AG20443 (cell line): ENCODE results near the gene PMF1.
"Not testable (repeated sequence)": the region's sequence is repeated elsewhere in the genome, so short reads cannot be mapped to it uniquely, and the experiment has no call there.

Experiments
- DNase-seq: peaks from one replicate; pipeline ENCODE4 v3.0.0; 2012; ENCODE audit warnings: low spot score, mixed read lengths

PMF1 gene

GRCh38 chr1:156196445-156196844 lies 16.4 kb upstream of the PMF1 start:
- no peak for DNase-seq

GRCh38 chr1:156198831-156199349 lies 13.9 kb upstream of the PMF1 start:
- no peak for DNase-seq

- DNase-seq: no peak
Measured at GRCh38 chr1:156200044-156200443, 12.8 kb upstream of the PMF1 start.

DNA sequence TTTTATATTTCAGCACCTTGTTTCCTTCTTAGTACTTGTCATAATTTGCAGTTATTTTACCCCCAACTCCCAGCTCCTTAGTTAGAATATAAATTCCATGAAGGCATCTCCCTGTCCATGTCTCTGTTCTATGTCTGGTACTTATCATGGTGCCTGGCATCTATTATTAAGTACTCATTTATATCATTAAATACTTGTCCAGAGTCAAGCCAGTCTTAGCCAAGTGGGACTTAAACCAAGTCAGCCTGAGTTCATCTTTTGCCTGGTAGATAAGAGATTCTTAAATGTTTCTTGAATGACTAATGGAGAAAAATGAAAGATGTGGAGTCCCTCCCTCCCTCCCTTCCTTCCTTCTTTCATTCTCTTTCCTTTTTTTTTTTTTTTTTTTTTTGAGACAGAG lies 9.5 kb upstream of the PMF1 start:
- DNase-seq: peak; percentile 41

DNA sequence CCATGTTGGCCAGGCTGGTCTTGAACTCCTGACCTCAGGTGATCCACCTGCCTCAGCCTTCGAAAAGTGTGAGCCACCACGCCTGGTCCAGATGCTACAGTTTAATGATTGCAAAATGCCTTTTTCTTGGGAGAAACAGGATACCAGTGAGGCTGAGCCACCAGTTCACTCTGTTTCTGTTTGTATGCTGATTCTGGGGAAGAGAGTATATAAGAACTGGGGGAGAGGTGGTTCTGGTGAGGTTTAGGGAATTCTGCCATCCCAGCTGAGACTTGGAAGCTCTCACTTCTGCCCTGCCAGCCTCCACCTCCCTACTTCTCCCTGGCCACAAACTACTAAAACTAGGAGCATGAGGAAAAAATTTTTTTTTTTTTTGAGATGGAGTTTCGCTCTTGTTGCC lies 8.1 kb upstream of the PMF1 start:
- no peak for DNase-seq

DNA sequence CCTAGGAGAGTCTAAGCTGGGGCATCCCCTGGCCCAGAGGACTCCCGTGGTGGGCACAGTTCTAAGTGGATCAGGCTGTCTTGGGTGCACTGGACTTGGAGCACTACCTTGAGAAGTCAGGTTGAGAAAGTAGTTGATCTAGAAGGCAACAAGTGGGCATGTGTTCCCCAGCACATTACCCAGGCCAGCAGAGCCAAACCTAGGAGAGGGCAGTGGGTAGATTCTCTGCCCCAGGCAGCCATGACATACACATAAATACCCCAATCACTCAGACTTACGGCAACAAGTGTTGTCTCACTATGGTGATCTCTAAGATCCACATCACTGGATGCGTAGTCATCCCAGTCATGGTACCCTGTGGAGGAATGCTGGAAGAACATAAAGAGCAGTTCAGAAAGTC lies 1.6 kb upstream of the PMF1 start:
- no peak for DNase-seq

GRCh38 chr1:156212130-156212529 lies 677 bp upstream of the PMF1 start:
- no peak for DNase-seq

DNA sequence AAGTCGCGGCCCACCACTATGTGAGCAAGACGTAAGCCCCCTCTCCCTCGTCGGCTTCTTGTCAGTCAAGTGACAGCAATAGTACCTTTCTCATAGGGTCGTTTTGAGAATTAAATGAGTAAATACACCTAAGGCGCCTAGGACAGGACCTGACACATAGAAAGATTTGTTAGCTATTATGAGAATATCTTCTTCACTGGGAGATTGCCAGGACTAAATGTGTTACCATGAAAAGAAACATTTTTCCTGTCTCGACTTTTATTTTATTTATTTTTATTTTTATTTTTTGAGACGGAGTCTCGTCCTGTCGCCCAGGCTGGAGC lies 798 bp downstream of the PMF1 start:
- DNase-seq: no peak

DNA sequence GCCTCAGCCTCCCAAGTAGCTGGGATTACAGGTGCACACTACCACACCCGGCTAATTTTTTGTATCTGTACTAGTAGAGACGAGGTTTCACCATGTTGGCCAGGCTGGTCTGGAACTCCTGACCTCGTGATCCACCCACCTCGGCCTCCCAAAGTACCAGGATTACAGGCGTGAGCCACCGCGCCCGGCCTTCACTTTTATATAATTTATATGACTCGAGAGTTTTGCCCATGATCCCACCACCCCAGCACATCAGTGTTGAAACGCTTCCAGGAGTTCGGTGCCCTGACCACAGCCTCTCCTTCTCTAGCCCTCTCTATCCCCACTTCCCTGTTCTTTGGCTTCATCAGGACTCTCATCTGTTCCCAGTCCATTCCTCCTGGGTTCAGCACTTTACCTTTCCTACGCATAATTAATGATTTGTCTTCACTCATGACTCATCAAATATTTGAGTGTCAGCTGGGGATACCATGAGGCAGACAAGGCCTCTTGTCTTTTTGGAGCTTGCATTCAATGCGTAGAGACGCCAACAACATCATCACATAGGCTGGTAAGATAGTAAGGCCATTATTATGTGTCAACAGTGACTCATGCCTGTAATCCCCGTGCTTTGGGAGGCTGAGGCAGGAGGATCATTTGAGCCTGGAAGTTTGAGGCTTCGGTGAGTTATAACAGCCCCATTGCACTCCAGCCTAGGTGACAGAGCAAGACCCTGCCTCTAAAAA lies 1.4 kb downstream of the PMF1 start:
- DNase-seq: no peak

DNA sequence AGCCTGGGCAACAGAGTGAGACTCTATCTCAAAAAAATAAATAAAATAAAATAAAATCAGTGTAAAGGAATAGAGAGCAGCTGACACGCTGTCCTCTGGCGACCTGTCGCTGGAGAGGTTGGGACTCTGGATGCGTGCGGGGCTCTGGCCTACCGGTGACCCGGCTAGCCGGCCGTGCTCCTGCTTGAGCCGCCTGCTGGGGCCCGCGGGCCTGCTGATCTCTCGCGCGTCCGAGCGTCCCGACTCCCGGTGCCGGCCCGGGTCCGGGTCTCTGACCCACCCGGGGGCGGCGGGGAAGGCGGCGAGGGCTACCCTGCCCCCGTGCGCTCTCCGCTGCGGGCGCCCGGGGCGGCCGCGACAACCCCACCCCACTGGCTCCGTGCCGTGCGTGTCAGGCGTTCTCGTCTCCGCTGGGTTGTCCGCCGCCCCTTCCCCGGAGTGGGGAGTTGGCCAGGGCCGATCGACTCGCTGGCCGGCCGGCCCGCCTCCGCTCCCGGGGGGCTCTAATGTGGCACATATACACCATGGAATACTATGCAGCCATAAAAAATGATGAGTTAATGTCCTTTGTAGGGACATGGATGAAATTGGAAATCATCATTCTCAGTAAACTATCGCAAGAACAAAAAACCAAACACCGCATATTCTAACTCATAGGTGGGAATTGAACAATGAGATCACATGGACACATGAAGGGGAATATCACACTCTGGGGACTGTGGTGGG lies 3.7 kb downstream of the PMF1 start:
- not testable (repeated sequence) for DNase-seq

GRCh38 chr1:156217871-156218270 lies 5.1 kb downstream of the PMF1 start:
- DNase-seq: peak; percentile 37

- no peak for DNase-seq
Measured at GRCh38 chr1:156220226-156220625, 7.4 kb downstream of the PMF1 start.

- no peak for DNase-seq
Measured at GRCh38 chr1:156221986-156222692, 9.3 kb downstream of the PMF1 start.

GRCh38 chr1:156225677-156226014 lies 12.8 kb downstream of the PMF1 start:
- no peak for DNase-seq

GRCh38 chr1:156226116-156226538 lies 13.3 kb downstream of the PMF1 start:
- no peak for DNase-seq

- no peak for DNase-seq
Measured at GRCh38 chr1:156226782-156227181, 14.0 kb downstream of the PMF1 start.

- no peak for DNase-seq
Measured at GRCh38 chr1:156228501-156228900, 15.7 kb downstream of the PMF1 start.

- DNase-seq: no peak
Measured at GRCh38 chr1:156229809-156230472, 17.1 kb downstream of the PMF1 start.

GRCh38 chr1:156230473-156230837 lies 17.6 kb downstream of the PMF1 start:
- DNase-seq: no peak

GRCh38 chr1:156232201-156232894 lies 19.5 kb downstream of the PMF1 start:
- no peak for DNase-seq

DNA sequence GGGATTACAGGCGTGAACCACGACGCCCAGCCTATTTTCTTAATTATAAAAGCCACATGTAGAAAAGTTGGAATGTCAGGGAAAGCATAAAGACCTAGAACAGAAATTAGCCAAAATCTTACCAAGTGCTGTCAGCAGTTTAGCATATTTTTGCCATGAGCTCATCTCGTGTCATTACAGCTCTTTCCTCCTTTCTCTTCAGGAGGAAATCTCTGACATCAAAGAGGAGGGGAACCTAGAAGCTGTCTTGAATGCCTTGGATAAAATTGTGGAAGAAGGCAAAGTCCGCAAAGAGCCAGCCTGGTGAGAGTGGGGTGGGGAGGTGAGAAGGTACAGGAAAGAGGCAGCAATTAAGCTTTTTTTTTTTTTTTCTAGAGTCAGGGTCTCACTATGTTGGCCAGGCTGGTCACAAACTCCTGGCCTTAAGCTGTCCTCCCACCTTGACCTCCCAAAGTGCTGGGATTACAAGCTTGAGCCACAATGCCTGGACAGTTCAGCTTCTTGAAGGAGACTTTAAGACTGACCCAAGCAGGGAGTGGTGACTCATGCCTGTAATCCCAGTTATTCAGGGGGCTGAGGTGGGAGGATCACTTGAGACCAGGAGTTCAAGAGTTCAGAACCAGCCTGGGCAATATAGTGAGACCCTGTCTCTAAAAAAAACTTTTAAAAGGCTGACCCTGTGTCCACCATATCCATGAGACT lies 20.8 kb downstream of the PMF1 start:
- peak; percentile 80 for DNase-seq
